ENCODE results near the gene DDX46. TPM values are rescaled to one million over a fixed set of nuclear protein-coding genes. Genes with fewer than 3 reads are reported as not detected.

The DDX46 gene
- polyA plus RNA-seq, 1 donor from 2014 or later = 46.8 TPM

DNA sequence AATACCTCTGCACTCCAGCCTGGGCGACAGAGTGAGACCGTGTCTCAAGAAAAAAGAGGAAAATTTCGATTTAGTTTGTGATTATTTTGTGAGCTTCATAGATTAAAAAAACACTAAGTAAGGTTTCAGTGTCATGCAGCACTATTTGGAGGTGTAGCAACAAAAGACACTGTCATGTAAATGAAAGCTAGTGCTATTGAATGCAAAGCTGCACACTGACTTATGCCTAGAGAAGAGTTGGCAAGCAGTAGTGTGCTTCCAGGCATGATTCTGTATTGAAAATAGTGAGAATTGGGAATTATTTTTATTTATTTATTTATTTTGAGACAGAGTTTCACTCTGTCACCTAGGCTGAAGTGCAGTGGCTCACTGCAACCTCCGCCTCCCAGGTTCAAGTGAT is 34.5 kb downstream of the DDX46 start:
- Histone ChIP-seq H3K9me2 (ENCODE audit: insufficient read depth, low read length) (no peaks in the 10 kb centered on the region), H3K79me2 (replicated peaks; ENCODE audit: insufficient read depth, low read length) (no peaks in the 10 kb centered on the region), H3K36me3 (ENCODE audit: insufficient read depth, low read length) (peaks cover 11% of the 10 kb centered on the region), H3K9ac (ENCODE audit: low read length) (no peak overlapping the region), H3K9me3 (ENCODE audit: low read length) (no peaks in the 10 kb centered on the region), H3K27ac (ENCODE audit: low read length) (no peak overlapping the region), H4K20me1 (ENCODE audit: insufficient read depth) (no peaks in the 10 kb centered on the region), H2AFZ (ENCODE audit: low read depth, low read length) (no peak overlapping the region), H3F3A (ENCODE audit: insufficient read depth, low read length, poor library complexity, severe bottlenecking) (no peaks in the 10 kb centered on the region), H3K4me2 (ENCODE audit: low read length) (no peak overlapping the region), H3K4me3 (ENCODE audit: low read length) (no peak overlapping the region), H3K27me3 (ENCODE audit: insufficient read depth, low read depth, low read length) (no peaks in the 10 kb centered on the region)
- TF ChIP-seq POLR2AphosphoS5 (IDR thresholded peaks at IDR 0.05) (no peak), TAF1 (IDR thresholded peaks at IDR 0.05; ENCODE audit: low read depth) (no peak), EP300 (conservative IDR thresholded peaks at IDR 0.05; ENCODE audit: poor library complexity, severe bottlenecking) (no peak), RAD21 (conservative IDR thresholded peaks at IDR 0.05) (no peak), CTCF (IDR thresholded peaks at IDR 0.05; ENCODE audit: poor library complexity, severe bottlenecking) (no peak), EZH2 (IDR thresholded peaks at IDR 0.05; ENCODE audit: borderline replicate concordance, insufficient read depth, low read length, poor library complexity, severe bottlenecking) (no peak), SMC3 (conservative IDR thresholded peaks at IDR 0.05; ENCODE audit: poor library complexity) (no peak), MXI1 (conservative IDR thresholded peaks at IDR 0.05; ENCODE audit: poor library complexity, severe bottlenecking) (no peak)
- TF ChIP-seq, protein P1, sequence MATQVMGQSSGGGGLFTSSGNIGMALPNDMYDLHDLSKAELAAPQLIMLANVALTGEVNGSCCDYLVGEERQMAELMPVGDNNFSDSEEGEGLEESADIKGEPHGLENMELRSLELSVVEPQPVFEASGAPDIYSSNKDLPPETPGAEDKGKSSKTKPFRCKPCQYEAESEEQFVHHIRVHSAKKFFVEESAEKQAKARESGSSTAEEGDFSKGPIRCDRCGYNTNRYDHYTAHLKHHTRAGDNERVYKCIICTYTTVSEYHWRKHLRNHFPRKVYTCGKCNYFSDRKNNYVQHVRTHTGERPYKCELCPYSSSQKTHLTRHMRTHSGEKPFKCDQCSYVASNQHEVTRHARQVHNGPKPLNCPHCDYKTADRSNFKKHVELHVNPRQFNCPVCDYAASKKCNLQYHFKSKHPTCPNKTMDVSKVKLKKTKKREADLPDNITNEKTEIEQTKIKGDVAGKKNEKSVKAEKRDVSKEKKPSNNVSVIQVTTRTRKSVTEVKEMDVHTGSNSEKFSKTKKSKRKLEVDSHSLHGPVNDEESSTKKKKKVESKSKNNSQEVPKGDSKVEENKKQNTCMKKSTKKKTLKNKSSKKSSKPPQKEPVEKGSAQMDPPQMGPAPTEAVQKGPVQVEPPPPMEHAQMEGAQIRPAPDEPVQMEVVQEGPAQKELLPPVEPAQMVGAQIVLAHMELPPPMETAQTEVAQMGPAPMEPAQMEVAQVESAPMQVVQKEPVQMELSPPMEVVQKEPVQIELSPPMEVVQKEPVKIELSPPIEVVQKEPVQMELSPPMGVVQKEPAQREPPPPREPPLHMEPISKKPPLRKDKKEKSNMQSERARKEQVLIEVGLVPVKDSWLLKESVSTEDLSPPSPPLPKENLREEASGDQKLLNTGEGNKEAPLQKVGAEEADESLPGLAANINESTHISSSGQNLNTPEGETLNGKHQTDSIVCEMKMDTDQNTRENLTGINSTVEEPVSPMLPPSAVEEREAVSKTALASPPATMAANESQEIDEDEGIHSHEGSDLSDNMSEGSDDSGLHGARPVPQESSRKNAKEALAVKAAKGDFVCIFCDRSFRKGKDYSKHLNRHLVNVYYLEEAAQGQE (IDR thresholded peaks at IDR 0.05; ENCODE audit: borderline replicate concordance) = no peak

- Histone ChIP-seq H2AFZ (ENCODE audit: low read depth, low read length) (no peak overlapping the region), H3K4me3 (ENCODE audit: low read length) (no peak overlapping the region), H3K9me3 (ENCODE audit: low read length) (no peaks in the 10 kb centered on the region), H4K20me1 (ENCODE audit: insufficient read depth) (no peaks in the 10 kb centered on the region), H3K4me2 (ENCODE audit: low read length) (no peak overlapping the region), H3K9me2 (ENCODE audit: insufficient read depth, low read length) (no peaks in the 10 kb centered on the region), H3K36me3 (ENCODE audit: insufficient read depth, low read length) (peaks cover 11% of the 10 kb centered on the region), H3K79me2 (replicated peaks; ENCODE audit: insufficient read depth, low read length) (no peaks in the 10 kb centered on the region), H3K9ac (ENCODE audit: low read length) (no peak overlapping the region), H3K27ac (ENCODE audit: low read length) (no peak overlapping the region), H3F3A (ENCODE audit: insufficient read depth, low read length, poor library complexity, severe bottlenecking) (no peaks in the 10 kb centered on the region), H3K27me3 (ENCODE audit: insufficient read depth, low read depth, low read length) (no peaks in the 10 kb centered on the region)
- no peak for TF ChIP-seq EP300 (conservative IDR thresholded peaks at IDR 0.05; ENCODE audit: poor library complexity, severe bottlenecking)
- no peak for TF ChIP-seq MXI1 (conservative IDR thresholded peaks at IDR 0.05; ENCODE audit: poor library complexity, severe bottlenecking)
- TF ChIP-seq EZH2 (IDR thresholded peaks at IDR 0.05; ENCODE audit: borderline replicate concordance, insufficient read depth, low read length, poor library complexity, severe bottlenecking) = no peak
- no peak for TF ChIP-seq POLR2AphosphoS5 (IDR thresholded peaks at IDR 0.05)
- TF ChIP-seq CTCF (IDR thresholded peaks at IDR 0.05; ENCODE audit: poor library complexity, severe bottlenecking) = no peak
- TF ChIP-seq, protein P1 (IDR thresholded peaks at IDR 0.05; ENCODE audit: borderline replicate concordance) = no peak
- no peak for TF ChIP-seq TAF1 (IDR thresholded peaks at IDR 0.05; ENCODE audit: low read depth)
- no peak for TF ChIP-seq SMC3 (conservative IDR thresholded peaks at IDR 0.05; ENCODE audit: poor library complexity)
- TF ChIP-seq RAD21 (conservative IDR thresholded peaks at IDR 0.05) = no peak
These were observed 35.5 kb downstream of the DDX46 start for GRCh38 chr5:134794082-134794481.
